ENCODE data around the gene TAS2R60.

GRCh38 chr7:143398616-143399015 lies 44.6 kb upstream of the TAS2R60 start:
- TF ChIP-seq EZH2 (IDR thresholded peaks at IDR 0.05; ENCODE audit: insufficient read depth, poor library complexity, severe bottlenecking) (no peak), EZH2phosphoT487 (IDR thresholded peaks at IDR 0.05; ENCODE audit: insufficient read depth, low read depth) (no peak)

Measured in GM23248 (cell line).